HepG2 (cell line): ENCODE results near the gene WDR31. TPM values are rescaled to one million over a fixed set of nuclear protein-coding genes. Genes with fewer than 3 reads are reported as not detected.

Experiments
- DBP ChIP-seq: sonication (generic); formaldehyde crosslinking; IDR thresholded peaks from 2 replicates; pipeline ENCODE4 v1.4.0; 2020; ENCODE audit warnings: missing genetic modification reagents; ENCODE audit errors: not compliant biosample characterization
- EHMT2 ChIP-seq: fragments of 200-600 bp; sonication (generic); IDR thresholded peaks from 2 replicates; pipeline ENCODE4 v1.7.0; 2017; ENCODE audit warnings: antibody characterized with exemption, low read depth, low read length, borderline replicate concordance
- ELF1 ChIP-seq: sonication (generic); formaldehyde crosslinking; IDR thresholded peaks from 2 replicates; pipeline ENCODE4 v1.4.0; 2020; ENCODE audit warnings: missing genetic modification reagents
- FOXO1 ChIP-seq: sonication (generic); formaldehyde crosslinking; IDR thresholded peaks from 2 replicates; pipeline ENCODE4 v1.4.0; 2020; ENCODE audit warnings: missing genetic modification reagents
- JUND ChIP-seq: sonication (generic); formaldehyde crosslinking; IDR thresholded peaks from 2 replicates; pipeline ENCODE4 v1.8.0; 2022; ENCODE audit warnings: mild to moderate bottlenecking, missing genetic modification reagents
- PAX8 ChIP-seq: sonication (generic); formaldehyde crosslinking; IDR thresholded peaks from 2 replicates; pipeline ENCODE4 v1.8.0; 2022; ENCODE audit warnings: mild to moderate bottlenecking, missing genetic modification reagents, borderline replicate concordance
- ZBTB34 ChIP-seq: sonication (generic); formaldehyde crosslinking; IDR thresholded peaks from 2 replicates; pipeline ENCODE4 v1.8.0; 2022; ENCODE audit warnings: mild to moderate bottlenecking, missing genetic modification reagents
- ZFP36 ChIP-seq: fragments of 150-350 bp; IDR thresholded peaks from 2 replicates; pipeline ENCODE4 v1.6.1; 2018; ENCODE audit warnings: borderline replicate concordance, low read length, low read depth; ENCODE audit not compliant: partially characterized antibody
- ZNF205 ChIP-seq: IDR thresholded peaks from 2 replicates; pipeline ENCODE4 v1.6.1; 2018; ENCODE audit warnings: missing biosample characterization, missing genetic modification reagents
- ZNF30 ChIP-seq: sonication (generic); formaldehyde crosslinking; IDR thresholded peaks from 2 replicates; pipeline ENCODE4 v1.5.0; 2020; ENCODE audit warnings: mild to moderate bottlenecking, missing genetic modification reagents
- ZNF430 ChIP-seq: sonication (generic); formaldehyde crosslinking; IDR thresholded peaks from 2 replicates; pipeline ENCODE4 v1.9.0; 2021; ENCODE audit warnings: mild to moderate bottlenecking, missing genetic modification reagents
- ZNF558 ChIP-seq: sonication (generic); formaldehyde crosslinking; IDR thresholded peaks from 2 replicates; pipeline ENCODE4 v1.9.0; 2022; ENCODE audit warnings: mild to moderate bottlenecking, missing genetic modification reagents, borderline replicate concordance
- ZNF629 ChIP-seq: sonication (generic); formaldehyde crosslinking; conservative IDR thresholded peaks from 2 replicates; pipeline ENCODE4 v1.5.0; 2020; ENCODE audit warnings: missing genetic modification reagents
- ZNF891 ChIP-seq: sonication (generic); formaldehyde crosslinking; IDR thresholded peaks from 2 replicates; pipeline ENCODE4 v1.5.0; 2020; ENCODE audit warnings: mild to moderate bottlenecking, missing genetic modification reagents
- polyA plus RNA-seq, 8 experiments: library from polyadenylated mRNA; depleted of rRNA in 3 of 8; stranded (reverse) in 7 of 8; unstranded in 1 of 8; fragments of >200 nt; fragmentation: Illumina TruSeq in 4 of 8; extraction: Trizol in 4 of 8; gene quantifications; 2 replicates each; pipeline versions ENCODE4 v1.2.1 to v1.2.3, GENCODE V29; 2011 to 2016; ENCODE audit warnings: low read depth in 4 of 8, missing spikeins in 1 of 8, mixed read lengths in 1 of 8; ENCODE audit not compliant: insufficient read depth in 1 of 8
- total RNA-seq, 5 experiments: library from RNA; depleted of rRNA; stranded (reverse); fragments of >200 nt; fragmentation: Illumina TruSeq; extraction: Trizol; gene quantifications; 2 replicates each; pipeline ENCODE4 v1.2.3, GENCODE V29; 2016; ENCODE audit warnings: low read depth in 1 of 5
- TF ChIP-seq, protein P1 (sequence below): sonication (generic); formaldehyde crosslinking; conservative IDR thresholded peaks from 2 replicates; pipeline ENCODE4 v1.4.0; 2020; ENCODE audit warnings: missing genetic modification reagents
- TF ChIP-seq, protein P2 (sequence below): sonication (generic); formaldehyde crosslinking; IDR thresholded peaks from 2 replicates; pipeline ENCODE4 v1.5.1; 2020; ENCODE audit warnings: mild to moderate bottlenecking, missing genetic modification reagents, moderate library complexity
- TF ChIP-seq, protein P3 (sequence below): sonication (generic); formaldehyde crosslinking; IDR thresholded peaks from 2 replicates; pipeline ENCODE4 v1.8.1; 2023; ENCODE audit warnings: missing genetic modification reagents, mild to moderate bottlenecking, borderline replicate concordance

Gene WDR31
- total and polyA plus RNA-seq, 2 of the 13 experiments (the other 11 are each of a cell fraction or from before 2014, with no cell fraction given), result 0.33 to 1.7 TPM

- TF ChIP-seq ZNF558 (CRISPR knock-in tag) (0 out of 2 replicates have a peak, but pooled peaks have one; percentile 71), ZNF629 (CRISPR knock-in tag) (0 out of 2 replicates have a peak, but pooled peaks have one; percentile 7), FOXO1 (CRISPR knock-in tag) (peak; percentile 12; the same call in 1 of the 2 replicates), ZNF205 (CRISPR knock-in tag) (no peak), ZBTB34 (CRISPR knock-in tag) (no peak), PAX8 (CRISPR knock-in tag) (no peak), ZFP36 (no peak), ZNF891 (CRISPR knock-in tag) (peak; percentile 60; the same call in 1 of the 2 replicates), DBP (CRISPR knock-in tag) (no peak), EHMT2 (no peak), ZNF30 (no peak), ZNF430 (CRISPR knock-in tag) (0 out of 2 replicates have a peak, but pooled peaks have one; percentile 35), ELF1 (CRISPR knock-in tag) (0 out of 2 replicates have a peak, but pooled peaks have one; percentile 40), JUND (CRISPR knock-in tag) (no peak)
- TF ChIP-seq, protein P1, sequence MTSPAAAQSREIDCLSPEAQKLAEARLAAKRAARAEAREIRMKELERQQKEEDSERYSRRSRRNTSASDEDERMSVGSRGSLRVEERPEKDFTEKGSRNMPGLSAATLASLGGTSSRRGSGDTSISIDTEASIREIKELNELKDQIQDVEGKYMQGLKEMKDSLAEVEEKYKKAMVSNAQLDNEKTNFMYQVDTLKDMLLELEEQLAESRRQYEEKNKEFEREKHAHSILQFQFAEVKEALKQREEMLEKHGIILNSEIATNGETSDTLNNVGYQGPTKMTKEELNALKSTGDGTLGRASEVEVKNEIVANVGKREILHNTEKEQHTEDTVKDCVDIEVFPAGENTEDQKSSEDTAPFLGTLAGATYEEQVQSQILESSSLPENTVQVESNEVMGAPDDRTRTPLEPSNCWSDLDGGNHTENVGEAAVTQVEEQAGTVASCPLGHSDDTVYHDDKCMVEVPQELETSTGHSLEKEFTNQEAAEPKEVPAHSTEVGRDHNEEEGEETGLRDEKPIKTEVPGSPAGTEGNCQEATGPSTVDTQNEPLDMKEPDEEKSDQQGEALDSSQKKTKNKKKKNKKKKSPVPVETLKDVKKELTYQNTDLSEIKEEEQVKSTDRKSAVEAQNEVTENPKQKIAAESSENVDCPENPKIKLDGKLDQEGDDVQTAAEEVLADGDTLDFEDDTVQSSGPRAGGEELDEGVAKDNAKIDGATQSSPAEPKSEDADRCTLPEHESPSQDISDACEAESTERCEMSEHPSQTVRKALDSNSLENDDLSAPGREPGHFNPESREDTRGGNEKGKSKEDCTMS (CRISPR knock-in tag), result no peak
- TF ChIP-seq, protein P2, sequence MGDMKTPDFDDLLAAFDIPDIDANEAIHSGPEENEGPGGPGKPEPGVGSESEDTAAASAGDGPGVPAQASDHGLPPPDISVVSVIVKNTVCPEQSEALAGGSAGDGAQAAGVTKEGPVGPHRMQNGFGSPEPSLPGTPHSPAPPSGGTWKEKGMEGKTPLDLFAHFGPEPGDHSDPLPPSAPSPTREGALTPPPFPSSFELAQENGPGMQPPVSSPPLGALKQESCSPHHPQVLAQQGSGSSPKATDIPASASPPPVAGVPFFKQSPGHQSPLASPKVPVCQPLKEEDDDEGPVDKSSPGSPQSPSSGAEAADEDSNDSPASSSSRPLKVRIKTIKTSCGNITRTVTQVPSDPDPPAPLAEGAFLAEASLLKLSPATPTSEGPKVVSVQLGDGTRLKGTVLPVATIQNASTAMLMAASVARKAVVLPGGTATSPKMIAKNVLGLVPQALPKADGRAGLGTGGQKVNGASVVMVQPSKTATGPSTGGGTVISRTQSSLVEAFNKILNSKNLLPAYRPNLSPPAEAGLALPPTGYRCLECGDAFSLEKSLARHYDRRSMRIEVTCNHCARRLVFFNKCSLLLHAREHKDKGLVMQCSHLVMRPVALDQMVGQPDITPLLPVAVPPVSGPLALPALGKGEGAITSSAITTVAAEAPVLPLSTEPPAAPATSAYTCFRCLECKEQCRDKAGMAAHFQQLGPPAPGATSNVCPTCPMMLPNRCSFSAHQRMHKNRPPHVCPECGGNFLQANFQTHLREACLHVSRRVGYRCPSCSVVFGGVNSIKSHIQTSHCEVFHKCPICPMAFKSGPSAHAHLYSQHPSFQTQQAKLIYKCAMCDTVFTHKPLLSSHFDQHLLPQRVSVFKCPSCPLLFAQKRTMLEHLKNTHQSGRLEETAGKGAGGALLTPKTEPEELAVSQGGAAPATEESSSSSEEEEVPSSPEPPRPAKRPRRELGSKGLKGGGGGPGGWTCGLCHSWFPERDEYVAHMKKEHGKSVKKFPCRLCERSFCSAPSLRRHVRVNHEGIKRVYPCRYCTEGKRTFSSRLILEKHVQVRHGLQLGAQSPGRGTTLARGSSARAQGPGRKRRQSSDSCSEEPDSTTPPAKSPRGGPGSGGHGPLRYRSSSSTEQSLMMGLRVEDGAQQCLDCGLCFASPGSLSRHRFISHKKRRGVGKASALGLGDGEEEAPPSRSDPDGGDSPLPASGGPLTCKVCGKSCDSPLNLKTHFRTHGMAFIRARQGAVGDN (CRISPR knock-in tag), result peak; percentile 83
- TF ChIP-seq, protein P3, sequence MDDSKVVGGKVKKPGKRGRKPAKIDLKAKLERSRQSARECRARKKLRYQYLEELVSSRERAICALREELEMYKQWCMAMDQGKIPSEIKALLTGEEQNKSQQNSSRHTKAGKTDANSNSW (CRISPR knock-in tag), result no peak
Observed at GRCh38 chr9:113376634-113377567, 36.8 kb upstream of the WDR31 start, which contains the start of gene HDHD3 (continued).
